Measurements from ENCODE around the gene EFNA5.

DNA sequence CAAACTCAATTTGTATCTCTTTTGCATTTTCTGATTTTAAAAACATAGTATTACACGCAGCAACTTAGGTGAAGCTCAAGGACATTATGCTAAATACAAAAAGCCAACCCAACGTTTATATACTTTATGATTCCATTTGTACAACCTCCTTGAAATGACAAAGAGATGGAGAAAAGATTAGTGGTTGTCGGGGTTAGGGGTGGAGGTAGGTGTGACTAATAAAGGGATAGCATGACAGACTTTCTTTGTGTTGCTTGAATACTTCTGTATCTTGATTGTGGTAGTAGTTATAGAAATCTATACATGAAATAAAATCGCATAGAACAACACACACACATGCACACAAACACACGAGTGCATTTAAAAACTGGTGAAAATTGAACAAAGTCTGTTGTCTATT, 42.5 kb upstream of the EFNA5 start:
- no peak for TF ChIP-seq EZH2 (IDR thresholded peaks at IDR 0.05; ENCODE audit: insufficient read depth, poor library complexity, severe bottlenecking)
- TF ChIP-seq EZH2phosphoT487 (IDR thresholded peaks at IDR 0.05; ENCODE audit: insufficient read depth, low read depth), result no peak
